NCI-H1417 (cell line): ENCODE measurements around the gene CELA1.

Experiments
- DNase-seq, 3 experiments: peaks; one replicate each; lab custom pipeline; 2025; lab: John Stamatoyannopoulos, UW

Gene CELA1

GRCh38 chr12:51346581-51346980 is at the start of gene CELA1:
CELA1 (minus strand) TSS chr12:51346679; CDS start chr12:51346638, 41 bp downstream.
- no peak for DNase-seq

- peak in 1 of 3 experiments; percentile 13 for DNase-seq
These were observed 49.1 kb upstream of the CELA1 start for GRCh38 chr12:51395283-51396230.

GRCh38 chr12:51393676-51394545 is 47.4 kb upstream of the CELA1 start:
- DNase-seq, result no peak

GRCh38 chr12:51392556-51393237 is 46.2 kb upstream of the CELA1 start:
- DNase-seq, result peak in 2 of 3 experiments; percentile 15 to 41

GRCh38 chr12:51391283-51392123 is 45.0 kb upstream of the CELA1 start, which contains the start of gene GALNT6:
GALNT6 (minus strand) TSS chr12:51391406; CDS start chr12:51379781, 11,625 bp downstream.
- DNase-seq, result peak; percentile 27 to 63 (median 58)

GRCh38 chr12:51390891-51391282 is 44.4 kb upstream of the CELA1 start:
- DNase-seq, result no peak

GRCh38 chr12:51390457-51390856 is 44.0 kb upstream of the CELA1 start:
- DNase-seq, result no peak

- peak in 1 of 3 experiments; percentile 21 for DNase-seq
These were observed 43.0 kb upstream of the CELA1 start for GRCh38 chr12:51389302-51389999.

- DNase-seq, result no peak
These were observed 42.4 kb upstream of the CELA1 start for GRCh38 chr12:51388846-51389245.

GRCh38 chr12:51388069-51388799 is 41.8 kb upstream of the CELA1 start:
- no peak for DNase-seq

GRCh38 chr12:51386351-51386750 is 39.9 kb upstream of the CELA1 start:
- DNase-seq, result peak in 1 of 3 experiments; percentile 61

GRCh38 chr12:51383269-51383905 is 36.9 kb upstream of the CELA1 start:
- peak in 2 of 3 experiments; percentile 17 to 70 for DNase-seq

GRCh38 chr12:51382173-51382572 is 35.7 kb upstream of the CELA1 start:
- DNase-seq, result no peak

- peak; percentile 16 to 85 (median 51) for DNase-seq
These were observed 35.0 kb upstream of the CELA1 start for GRCh38 chr12:51381226-51382079.

GRCh38 chr12:51379571-51379970 is 33.1 kb upstream of the CELA1 start:
- DNase-seq, result no peak

- no peak for DNase-seq
These were observed 32.3 kb upstream of the CELA1 start for GRCh38 chr12:51378749-51379148.

GRCh38 chr12:51377099-51377984 is 30.9 kb upstream of the CELA1 start:
- peak in 1 of 3 experiments; percentile 88 for DNase-seq
